ENCODE data around the gene TRABD2A. TPM values are rescaled to one million over a fixed set of nuclear protein-coding genes. Genes with fewer than 3 reads are reported as not detected.

The TRABD2A gene
- total and polyA plus RNA-seq, 2 experiments from 2014 or later = 3.4 to 5.0 TPM

- WGBS, 2 experiments (ENCODE audit: low coverage in 1 of 2, low lambda C conversion rate in 2 of 2, missing lambda C conversion rate in 2 of 2) = 94 to 100% methylated on average over 2 of the region's 2 CpGs
These were observed 44.4 kb upstream of the TRABD2A start for GRCh38 chr2:84925336-84925723.

GRCh38 chr2:84924173-84925106 lies 43.6 kb upstream of the TRABD2A start:
- peaks cover 14% of the 10 kb centered on the region for H3K4me1 ChIP-seq (ENCODE audit: insufficient read depth)
- peak overlapping the region; percentile 8 for H3K9ac ChIP-seq

More at GRCh38 chr2:84925336-84925723, 44.4 kb upstream of the TRABD2A start:
- no peaks in the 10 kb centered on the region for H3K9me3 ChIP-seq (ENCODE audit: low read depth)
- TF ChIP-seq EZH2phosphoT487 (IDR thresholded peaks at IDR 0.05; ENCODE audit: insufficient read depth, low read depth) = no peak
- no peak for TF ChIP-seq EZH2 (IDR thresholded peaks at IDR 0.05; ENCODE audit: insufficient read depth, poor library complexity, severe bottlenecking)
- peaks cover 10% of the 10 kb centered on the region; the same call in 1 of the 2 replicates for H3K79me2 ChIP-seq (ENCODE audit: insufficient read depth)
- H3K27me3 ChIP-seq (replicated peaks; ENCODE audit: insufficient read depth) = no peaks in the 10 kb centered on the region
- 0 out of 2 replicates have a peak overlapping the region, but pooled peaks have one; percentile 84 for H2AFZ ChIP-seq
- H3K9ac ChIP-seq = no peak overlapping the region
- no peaks in the 10 kb centered on the region for H3K36me3 ChIP-seq (ENCODE audit: low read depth)
- H4K20me1 ChIP-seq (ENCODE audit: insufficient read depth) = no peaks in the 10 kb centered on the region
- H3K4me3 ChIP-seq = no peak overlapping the region
- no peak for DNase-seq
- H3K4me2 ChIP-seq (ENCODE audit: unreplicated experiment) = peak overlapping the region; percentile 85
- in situ Hi-C loops (cut with MboI) = no loop called here
- no peaks in the 10 kb centered on the region for H3K9me2 ChIP-seq (ENCODE audit: insufficient read depth)
- peaks cover 16% of the 10 kb centered on the region; the same call in 1 of the 2 replicates for H3F3A ChIP-seq (ENCODE audit: insufficient read depth)
- H3K4me1 ChIP-seq (ENCODE audit: insufficient read depth) = peaks cover 8% of the 10 kb centered on the region
- peak overlapping the region; percentile 3; the same call in 1 of the 2 replicates for H3K27ac ChIP-seq

GRCh38 chr2:84923009-84923408 lies 42.1 kb upstream of the TRABD2A start:
- no peaks in the 10 kb centered on the region for H3K27me3 ChIP-seq (replicated peaks; ENCODE audit: insufficient read depth)
- H3K27ac ChIP-seq = no peak overlapping the region
- H3K9me3 ChIP-seq (ENCODE audit: low read depth) = no peaks in the 10 kb centered on the region
- DNase-seq = no peak
- H3K4me1 ChIP-seq (ENCODE audit: insufficient read depth) = peaks cover 26% of the 10 kb centered on the region
- no peaks in the 10 kb centered on the region for H3K36me3 ChIP-seq (ENCODE audit: low read depth)
- H3F3A ChIP-seq (ENCODE audit: insufficient read depth) = peaks cover 37% of the 10 kb centered on the region
- no peak overlapping the region for H2AFZ ChIP-seq
- no peak overlapping the region for H3K4me2 ChIP-seq (ENCODE audit: unreplicated experiment)
- no peak overlapping the region for H3K4me3 ChIP-seq
- no peak overlapping the region for H3K9ac ChIP-seq
- no peaks in the 10 kb centered on the region for H4K20me1 ChIP-seq (ENCODE audit: insufficient read depth)
- H3K79me2 ChIP-seq (ENCODE audit: insufficient read depth) = peaks cover 8% of the 10 kb centered on the region; the same call in 1 of the 2 replicates
- in situ Hi-C loops (cut with MboI) = no loop called here
- no peaks in the 10 kb centered on the region for H3K9me2 ChIP-seq (ENCODE audit: insufficient read depth)
- TF ChIP-seq EZH2 (IDR thresholded peaks at IDR 0.05; ENCODE audit: insufficient read depth, poor library complexity, severe bottlenecking) (no peak), EZH2phosphoT487 (IDR thresholded peaks at IDR 0.05; ENCODE audit: insufficient read depth, low read depth) (no peak)

More at GRCh38 chr2:84924173-84925106, 43.6 kb upstream of the TRABD2A start:
- peak overlapping the region; percentile 63 for H2AFZ ChIP-seq
- H3K79me2 ChIP-seq (ENCODE audit: insufficient read depth) = peaks cover 10% of the 10 kb centered on the region; the same call in 1 of the 2 replicates
- no peaks in the 10 kb centered on the region for H4K20me1 ChIP-seq (ENCODE audit: insufficient read depth)
- peak overlapping the region; percentile 30 for H3K4me3 ChIP-seq
- H3K36me3 ChIP-seq (ENCODE audit: low read depth) = no peaks in the 10 kb centered on the region
- H3K27me3 ChIP-seq (replicated peaks; ENCODE audit: insufficient read depth) = no peaks in the 10 kb centered on the region
- H3F3A ChIP-seq (ENCODE audit: insufficient read depth) = peaks cover 22% of the 10 kb centered on the region
- H3K9me3 ChIP-seq (ENCODE audit: low read depth) = no peaks in the 10 kb centered on the region
- peak overlapping the region; percentile 30 for H3K4me2 ChIP-seq (ENCODE audit: unreplicated experiment)
- H3K27ac ChIP-seq = peak overlapping the region; percentile 44
- peak; percentile 55 for DNase-seq
- in situ Hi-C loops (cut with MboI) = no loop called here
- H3K9me2 ChIP-seq (ENCODE audit: insufficient read depth) = no peaks in the 10 kb centered on the region
- TF ChIP-seq EZH2 (IDR thresholded peaks at IDR 0.05; ENCODE audit: insufficient read depth, poor library complexity, severe bottlenecking) (no peak), EZH2phosphoT487 (IDR thresholded peaks at IDR 0.05; ENCODE audit: insufficient read depth, low read depth) (no peak)
- WGBS, 2 experiments (ENCODE audit: low coverage in 1 of 2, low lambda C conversion rate in 2 of 2, missing lambda C conversion rate in 2 of 2) = 42 to 46% methylated on average over 9 of the region's 9 CpGs

GRCh38 chr2:84919885-84920580 lies 39.1 kb upstream of the TRABD2A start:
- H3K9ac ChIP-seq = peak overlapping the region; percentile 85
- H2AFZ ChIP-seq = peak overlapping the region; percentile 54
- peak overlapping the region; percentile 98 for H3K27ac ChIP-seq
- H3F3A ChIP-seq (ENCODE audit: insufficient read depth) = peaks cover 34% of the 10 kb centered on the region
- in situ Hi-C loops (cut with MboI) = no loop called here
- no peaks in the 10 kb centered on the region for H3K79me2 ChIP-seq (ENCODE audit: insufficient read depth)
- TF ChIP-seq EZH2 (IDR thresholded peaks at IDR 0.05; ENCODE audit: insufficient read depth, poor library complexity, severe bottlenecking) (no peak), EZH2phosphoT487 (IDR thresholded peaks at IDR 0.05; ENCODE audit: insufficient read depth, low read depth) (no peak)
- H3K36me3 ChIP-seq (ENCODE audit: low read depth) = no peaks in the 10 kb centered on the region
- peak; percentile 98 for DNase-seq
- peaks cover 21% of the 10 kb centered on the region for H3K4me1 ChIP-seq (ENCODE audit: insufficient read depth)
- H3K9me2 ChIP-seq (ENCODE audit: insufficient read depth) = no peaks in the 10 kb centered on the region
- 0 to 1% methylated on average over 7 of the region's 7 CpGs for WGBS, 2 experiments (ENCODE audit: low coverage in 1 of 2, low lambda C conversion rate in 2 of 2, missing lambda C conversion rate in 2 of 2)
- peak overlapping the region; percentile 57 for H3K4me3 ChIP-seq
- H4K20me1 ChIP-seq (ENCODE audit: insufficient read depth) = no peaks in the 10 kb centered on the region
- no peaks in the 10 kb centered on the region for H3K9me3 ChIP-seq (ENCODE audit: low read depth)
- H3K27me3 ChIP-seq (replicated peaks; ENCODE audit: insufficient read depth) = no peaks in the 10 kb centered on the region
- peak overlapping the region; percentile 91 for H3K4me2 ChIP-seq (ENCODE audit: unreplicated experiment)

Measured in GM23248 (cell line).